ENCODE results near the gene TRPM8.

The TRPM8 gene

GRCh38 chr2:233996461-233996860 is 79.3 kb downstream of the TRPM8 start:
- no peak for FAIRE-seq

GRCh38 chr2:233997707-233998106 is 80.5 kb downstream of the TRPM8 start:
- FAIRE-seq: no peak
- no peak for DNase-seq (ENCODE audit: low spot score)

More at GRCh38 chr2:233996461-233996860, 79.3 kb downstream of the TRPM8 start:
- DNase-seq (ENCODE audit: low spot score): no peak

DNA sequence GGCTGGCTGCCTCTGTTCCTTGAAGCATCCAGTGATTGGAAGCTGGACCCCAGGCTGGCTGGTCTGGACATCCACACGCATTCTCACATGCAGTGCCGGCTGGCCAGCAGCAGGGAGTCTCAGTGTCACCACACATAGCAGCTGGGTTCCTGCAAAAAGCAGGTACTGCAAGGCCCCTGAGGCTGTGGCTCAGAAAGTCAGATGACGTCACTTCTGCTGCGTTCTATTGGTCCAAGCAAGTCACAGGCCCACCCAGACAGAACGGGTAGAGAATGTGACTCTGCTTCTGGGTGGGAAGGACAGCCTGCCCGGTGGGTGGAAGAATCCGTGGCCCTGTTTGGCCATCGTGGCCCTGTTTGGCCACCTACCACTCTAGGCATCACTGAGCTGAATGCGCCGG is 82.0 kb downstream of the TRPM8 start:
- no peak for FAIRE-seq

GRCh38 chr2:234001380-234002160 is 84.4 kb downstream of the TRPM8 start:
- DNase-seq (ENCODE audit: low spot score) (no peak), FAIRE-seq (no peak)

More for the DNA sequence above, 82.0 kb downstream of the TRPM8 start:
- no peak for DNase-seq (ENCODE audit: low spot score)

GRCh38 chr2:234002281-234002680 is 85.1 kb downstream of the TRPM8 start:
- FAIRE-seq: no peak

GRCh38 chr2:234003972-234004617 is 86.9 kb downstream of the TRPM8 start:
- DNase-seq (ENCODE audit: low spot score) (peak; percentile 89), FAIRE-seq (no peak)

More at GRCh38 chr2:234002281-234002680, 85.1 kb downstream of the TRPM8 start:
- DNase-seq (ENCODE audit: low spot score): no peak

GRCh38 chr2:234005126-234005525 is 88.0 kb downstream of the TRPM8 start:
- DNase-seq (ENCODE audit: low spot score) (no peak), FAIRE-seq (no peak)

DNA sequence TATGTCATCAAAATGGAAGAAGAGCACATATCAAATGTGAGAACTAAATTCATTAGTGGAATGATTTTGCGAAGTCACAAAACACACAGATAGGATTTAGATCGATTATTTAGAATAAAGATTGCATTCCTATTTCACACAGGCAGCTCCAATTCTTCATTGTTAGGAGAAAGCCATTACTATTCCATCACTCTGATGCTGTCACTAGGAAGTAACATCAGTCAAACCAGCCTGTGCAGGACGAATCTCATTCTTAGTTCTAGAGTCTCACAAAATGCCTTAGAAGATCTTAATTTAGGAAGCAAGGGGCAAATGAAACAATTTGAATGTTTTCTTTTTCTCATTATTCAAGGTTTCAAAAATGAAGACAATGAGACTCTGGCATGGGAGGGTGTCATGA is 89.3 kb downstream of the TRPM8 start:
- no peak for DNase-seq (ENCODE audit: low spot score)
- no peak for FAIRE-seq

DNA sequence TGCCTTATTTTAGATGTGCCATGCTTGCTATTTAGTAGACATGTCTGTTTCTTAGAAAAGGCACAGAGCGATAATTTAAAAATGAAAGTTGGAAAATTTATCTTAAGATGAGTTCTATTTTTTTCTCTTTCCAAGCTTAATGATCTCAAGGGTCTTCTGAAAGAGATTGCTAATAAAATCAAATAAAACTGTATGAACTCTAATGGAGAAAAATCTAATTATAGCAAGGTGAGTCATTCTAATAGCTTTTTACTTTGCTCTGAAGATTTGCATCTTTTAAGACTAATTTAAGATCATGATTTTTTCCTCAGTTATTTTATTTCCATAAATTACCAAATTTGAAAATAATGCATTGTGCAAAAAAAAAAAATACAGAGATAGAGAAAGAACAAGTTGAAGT is 97.3 kb downstream of the TRPM8 start:
- no peak for DNase-seq (ENCODE audit: low spot score)
- no peak for FAIRE-seq

- DNase-seq (ENCODE audit: low spot score) (no peak), FAIRE-seq (no peak)
These were observed 98.7 kb downstream of the TRPM8 start for GRCh38 chr2:234015861-234016260.

GRCh38 chr2:234019896-234020295 is 102.7 kb downstream of the TRPM8 start:
- DNase-seq (ENCODE audit: low spot score) (no peak), FAIRE-seq (no peak)

DNA sequence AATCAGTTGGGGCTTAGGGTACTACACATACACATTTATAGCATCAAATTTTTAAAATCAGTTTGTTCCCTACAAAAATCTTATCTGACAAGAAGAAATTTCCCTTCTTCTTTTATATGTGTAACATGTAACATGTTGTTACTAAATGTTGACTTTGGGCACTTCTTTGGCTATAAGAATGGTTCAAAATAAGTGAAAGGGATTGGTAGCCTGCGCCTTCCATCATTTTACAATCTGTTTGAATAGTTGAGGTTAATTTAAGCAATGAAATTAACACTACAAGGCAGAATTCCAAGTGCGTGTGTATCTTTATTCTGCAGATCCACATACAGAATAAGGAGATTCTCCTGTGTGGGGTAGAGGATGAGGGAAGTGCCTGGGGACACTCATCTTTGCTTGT is 103.2 kb downstream of the TRPM8 start:
- FAIRE-seq (no peak), DNase-seq (ENCODE audit: low spot score) (no peak)

DNA sequence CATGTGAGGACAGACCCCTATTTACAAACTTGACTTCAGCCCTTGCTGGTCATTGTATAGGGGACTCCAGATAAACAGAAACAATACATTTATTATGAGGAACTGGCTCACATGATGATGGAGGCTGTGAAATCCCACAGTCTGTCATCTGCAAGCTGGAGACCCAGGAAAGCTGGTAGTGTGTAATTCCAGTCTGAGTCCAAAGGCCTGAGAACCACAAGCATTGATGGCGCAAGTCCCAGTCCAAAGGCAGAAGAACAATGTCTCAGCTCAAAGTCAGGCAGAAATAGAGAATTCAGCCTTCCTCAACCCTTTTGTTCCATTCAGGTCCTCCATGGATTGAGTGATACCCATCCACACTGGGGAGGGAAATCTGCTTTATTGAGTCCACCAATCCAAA is 105.3 kb downstream of the TRPM8 start:
- FAIRE-seq: no peak

DNA sequence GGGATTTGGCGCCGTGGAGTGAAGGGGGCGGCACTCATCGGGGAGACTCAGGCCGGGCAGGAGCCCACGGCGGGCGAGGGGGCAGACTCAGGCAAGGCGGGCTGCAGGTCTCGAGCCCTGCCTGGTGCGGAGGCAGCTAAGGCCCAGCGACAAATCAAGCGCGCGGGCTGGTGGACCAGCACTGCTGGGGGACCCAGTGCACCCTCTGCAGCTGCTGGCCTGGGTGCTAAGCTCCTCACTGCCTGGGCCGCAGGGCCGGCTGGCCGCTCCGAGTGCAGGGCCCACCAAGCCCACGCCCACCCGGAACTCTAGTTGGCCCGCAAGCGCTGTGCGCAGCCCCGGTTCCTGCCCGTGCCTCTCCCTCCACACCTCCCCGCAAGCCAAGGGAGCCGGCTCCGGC is 107.1 kb downstream of the TRPM8 start:
- FAIRE-seq: no peak
- no peak for DNase-seq (ENCODE audit: low spot score)

More for the DNA sequence above, 105.3 kb downstream of the TRPM8 start:
- no peak for DNase-seq (ENCODE audit: low spot score)

DNA sequence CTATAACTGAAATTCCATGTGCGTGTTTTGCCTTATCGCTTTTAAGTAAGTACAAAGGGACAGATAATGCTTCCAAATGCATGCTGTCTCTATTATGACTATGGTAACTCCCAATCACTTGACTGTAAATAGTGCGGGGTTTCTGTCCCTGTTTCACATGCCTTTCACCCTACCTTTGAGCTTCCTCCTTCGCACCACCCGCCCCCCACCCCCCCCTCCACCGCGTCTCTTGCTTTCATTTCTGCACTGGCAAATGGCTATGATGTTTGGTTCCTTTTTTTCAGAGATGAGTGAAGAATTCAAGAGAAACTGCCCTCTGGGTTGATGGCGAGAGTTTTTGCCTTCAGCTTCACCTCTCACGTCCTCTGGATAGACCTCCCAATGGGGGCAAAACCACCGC is 108.3 kb downstream of the TRPM8 start:
- FAIRE-seq (no peak), DNase-seq (ENCODE audit: low spot score) (no peak)

DNA sequence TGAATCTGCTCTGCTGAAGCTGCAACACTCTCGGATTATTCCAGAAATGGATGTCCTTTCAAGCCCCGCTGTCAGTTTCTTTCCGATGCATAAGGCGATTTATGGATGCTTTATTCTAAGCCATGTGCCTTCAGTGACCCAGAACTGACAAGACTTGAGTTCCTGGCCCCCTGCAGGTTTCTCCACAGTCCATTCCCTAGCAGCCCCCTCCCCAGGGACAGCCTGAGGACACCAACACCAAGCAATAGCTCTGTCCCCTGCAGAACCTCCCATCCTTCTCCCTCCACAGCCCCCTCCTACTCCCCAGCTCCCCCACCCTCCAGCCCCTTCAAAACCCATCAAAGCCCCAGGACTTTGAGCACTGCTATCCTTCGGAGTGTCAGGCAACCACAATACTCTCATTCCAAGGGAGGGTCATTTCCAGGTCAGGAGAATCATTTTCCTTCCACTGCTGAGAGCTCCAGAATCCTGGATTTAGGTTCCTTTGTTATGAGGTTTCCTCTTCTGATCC is 108.8 kb downstream of the TRPM8 start:
- DNase-seq (ENCODE audit: low spot score) (peak; percentile 18), FAIRE-seq (no peak)

DNA sequence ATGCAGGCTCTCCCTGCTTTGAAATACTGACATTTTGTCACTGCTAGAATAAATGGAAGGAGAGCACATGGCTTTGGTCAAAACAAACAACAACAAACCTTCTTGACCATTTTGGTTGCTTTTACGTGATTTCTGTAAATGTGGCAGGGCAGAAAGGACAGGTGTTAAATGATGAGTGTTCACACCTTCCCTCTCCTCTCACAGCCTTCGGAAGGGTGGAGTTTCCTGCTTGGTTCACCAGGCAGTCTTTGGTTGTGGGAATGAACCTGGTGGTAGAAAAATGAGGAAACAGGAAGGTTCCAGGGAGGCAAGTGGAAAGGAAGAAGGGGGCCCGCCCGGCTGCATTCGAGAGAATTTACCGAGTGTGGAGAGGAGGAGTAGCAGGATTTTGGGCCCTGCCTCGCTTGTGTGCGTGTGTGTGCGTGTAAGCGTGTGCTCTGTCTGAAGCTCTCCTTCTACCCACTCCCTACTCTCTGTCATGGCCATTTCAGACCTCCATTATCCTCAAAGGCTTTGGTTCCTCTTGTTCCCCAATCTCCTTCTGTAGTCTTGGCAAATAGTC is 109.6 kb downstream of the TRPM8 start:
- no peak for FAIRE-seq
- no peak for DNase-seq (ENCODE audit: low spot score)

GRCh38 chr2:234027641-234028040 is 110.5 kb downstream of the TRPM8 start:
- FAIRE-seq: no peak
- DNase-seq (ENCODE audit: low spot score): no peak

GRCh38 chr2:234029150-234029733 is 112.1 kb downstream of the TRPM8 start:
- no peak for FAIRE-seq
- no peak for DNase-seq (ENCODE audit: low spot score)

GRCh38 chr2:234031207-234031606 is 114.0 kb downstream of the TRPM8 start:
- no peak for FAIRE-seq
- DNase-seq (ENCODE audit: low spot score): no peak

- FAIRE-seq: no peak
- DNase-seq (ENCODE audit: low spot score): peak; percentile 11
These were observed 115.2 kb downstream of the TRPM8 start for GRCh38 chr2:234032279-234032856.

DNA sequence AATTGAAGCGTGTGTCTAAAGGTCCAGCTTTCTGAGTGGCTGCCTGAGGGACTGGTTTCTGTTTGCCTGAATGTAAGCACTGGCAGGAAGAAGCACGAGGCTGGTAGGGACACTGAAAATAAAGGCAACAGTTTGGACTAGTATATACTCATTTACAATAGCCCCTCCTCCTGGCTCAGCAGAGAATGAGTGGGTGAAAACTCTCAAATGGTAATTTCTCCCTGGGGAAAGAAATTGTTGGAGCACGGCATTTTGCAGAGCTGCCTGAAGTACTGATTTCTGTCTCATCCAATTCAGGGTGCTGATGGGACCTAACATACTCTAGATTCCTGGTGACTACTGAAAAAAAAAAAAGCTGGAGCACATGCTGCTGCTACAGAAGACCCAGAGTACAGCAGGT is 116.0 kb downstream of the TRPM8 start:
- DNase-seq (ENCODE audit: low spot score) (no peak), FAIRE-seq (no peak)
